K562 (cell line): ENCODE data around the gene CHCHD6.

Experiments
- DNMT1 ChIP-seq: fragments of 450-650 bp; IDR thresholded peaks from 2 replicates; pipeline ENCODE4 v1.6.1; 2016; ENCODE audit warnings: antibody characterized with exemption, mild to moderate bottlenecking
- FOXA1 ChIP-seq: fragments of 450-650 bp; IDR thresholded peaks from 2 replicates; pipeline ENCODE4 v1.6.1; 2016; ENCODE audit warnings: mild to moderate bottlenecking, borderline replicate concordance
- MAFF ChIP-seq: IDR thresholded peaks from 2 replicates; pipeline ENCODE4 v1.6.1; 2012; ENCODE audit warnings: low read length, improper control_type of control experiment
- NFYB ChIP-seq: IDR thresholded peaks from 2 replicates; pipeline ENCODE4 v1.6.1; 2011; ENCODE audit warnings: mild to moderate bottlenecking, moderate library complexity; ENCODE audit not compliant: insufficient read length; ENCODE audit errors: extremely low read depth
- RFX1 ChIP-seq: fragments of 450-650 bp; IDR thresholded peaks from 2 replicates; pipeline ENCODE4 v1.6.1; 2016; ENCODE audit warnings: mild to moderate bottlenecking, moderate library complexity
- TF ChIP-seq, protein P1 (sequence below), 3 experiments: IDR thresholded peaks in 2 of 3; conservative IDR thresholded peaks in 1 of 3; 2 replicates each; pipeline ENCODE4 v1.5.1; 2011 to 2012; ENCODE audit warnings: low read length in 3 of 3, mild to moderate bottlenecking in 3 of 3, control low read depth in 2 of 3, improper control_type of control experiment in 1 of 3, inconsistent platforms in 1 of 3, low read depth in 1 of 3, mixed read lengths in 1 of 3, moderate library complexity in 1 of 3; ENCODE audit not compliant: insufficient read depth in 2 of 3

DNA sequence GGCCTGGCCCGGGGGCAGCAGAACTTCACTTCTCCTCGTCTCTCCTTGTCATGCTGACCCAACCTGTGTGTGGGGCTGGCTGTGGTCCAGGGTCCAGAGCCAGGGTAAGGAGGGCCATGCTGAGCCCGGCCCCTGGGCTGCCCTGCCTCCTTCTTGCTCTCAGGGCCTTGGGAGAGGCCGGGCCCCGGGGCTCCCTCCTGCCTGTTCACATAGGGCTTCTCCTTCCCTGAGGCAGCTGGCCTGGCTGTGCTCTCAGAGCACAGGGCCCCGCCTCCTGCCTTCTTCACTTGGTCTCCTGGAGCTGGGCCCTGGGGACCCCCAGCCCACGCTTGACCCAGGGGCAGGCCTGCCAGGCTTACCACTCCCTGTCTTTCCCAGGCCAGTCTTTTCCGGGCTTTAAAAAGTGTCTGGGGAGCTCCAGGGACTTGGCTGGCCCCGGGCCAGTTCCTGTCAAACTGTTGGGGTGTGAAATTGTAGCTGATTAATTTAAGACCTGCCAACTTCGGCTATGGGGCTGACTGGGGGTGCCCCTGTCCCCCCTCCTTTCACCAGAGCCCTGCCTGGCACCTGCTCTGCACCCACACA lies 290.7 kb downstream of the CHCHD6 start:
- TF ChIP-seq DNMT1, result no peak
- no peak for TF ChIP-seq RFX1
- TF ChIP-seq MAFF, result no peak
- no peak for TF ChIP-seq FOXA1
- TF ChIP-seq, protein P1, sequence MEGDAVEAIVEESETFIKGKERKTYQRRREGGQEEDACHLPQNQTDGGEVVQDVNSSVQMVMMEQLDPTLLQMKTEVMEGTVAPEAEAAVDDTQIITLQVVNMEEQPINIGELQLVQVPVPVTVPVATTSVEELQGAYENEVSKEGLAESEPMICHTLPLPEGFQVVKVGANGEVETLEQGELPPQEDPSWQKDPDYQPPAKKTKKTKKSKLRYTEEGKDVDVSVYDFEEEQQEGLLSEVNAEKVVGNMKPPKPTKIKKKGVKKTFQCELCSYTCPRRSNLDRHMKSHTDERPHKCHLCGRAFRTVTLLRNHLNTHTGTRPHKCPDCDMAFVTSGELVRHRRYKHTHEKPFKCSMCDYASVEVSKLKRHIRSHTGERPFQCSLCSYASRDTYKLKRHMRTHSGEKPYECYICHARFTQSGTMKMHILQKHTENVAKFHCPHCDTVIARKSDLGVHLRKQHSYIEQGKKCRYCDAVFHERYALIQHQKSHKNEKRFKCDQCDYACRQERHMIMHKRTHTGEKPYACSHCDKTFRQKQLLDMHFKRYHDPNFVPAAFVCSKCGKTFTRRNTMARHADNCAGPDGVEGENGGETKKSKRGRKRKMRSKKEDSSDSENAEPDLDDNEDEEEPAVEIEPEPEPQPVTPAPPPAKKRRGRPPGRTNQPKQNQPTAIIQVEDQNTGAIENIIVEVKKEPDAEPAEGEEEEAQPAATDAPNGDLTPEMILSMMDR (IDR thresholded peaks at IDR 0.05 in 2 of 3, conservative IDR thresholded peaks at IDR 0.05 in 1 of 3; ENCODE audit: insufficient read depth in 2 of 3, low read depth in 1 of 3, low read length in 3 of 3), result no peak
- no peak for TF ChIP-seq NFYB
